A549 (cell line): ENCODE data around the gene IPO9.

ENCODE experiments used
- SREBF2 ChIP-seq: fragments of 450-650 bp; IDR thresholded peaks from 2 replicates; pipeline ENCODE4 v1.6.1; 2014; ENCODE audit warnings: mild to moderate bottlenecking, moderate library complexity
- TF ChIP-seq, protein P1 (sequence below): fragments of 200-600 bp; sonication (generic); IDR thresholded peaks from 2 replicates; pipeline ENCODE4 v1.6.1; 2016; ENCODE audit warnings: antibody characterized with exemption, mild to moderate bottlenecking, moderate library complexity

DNA sequence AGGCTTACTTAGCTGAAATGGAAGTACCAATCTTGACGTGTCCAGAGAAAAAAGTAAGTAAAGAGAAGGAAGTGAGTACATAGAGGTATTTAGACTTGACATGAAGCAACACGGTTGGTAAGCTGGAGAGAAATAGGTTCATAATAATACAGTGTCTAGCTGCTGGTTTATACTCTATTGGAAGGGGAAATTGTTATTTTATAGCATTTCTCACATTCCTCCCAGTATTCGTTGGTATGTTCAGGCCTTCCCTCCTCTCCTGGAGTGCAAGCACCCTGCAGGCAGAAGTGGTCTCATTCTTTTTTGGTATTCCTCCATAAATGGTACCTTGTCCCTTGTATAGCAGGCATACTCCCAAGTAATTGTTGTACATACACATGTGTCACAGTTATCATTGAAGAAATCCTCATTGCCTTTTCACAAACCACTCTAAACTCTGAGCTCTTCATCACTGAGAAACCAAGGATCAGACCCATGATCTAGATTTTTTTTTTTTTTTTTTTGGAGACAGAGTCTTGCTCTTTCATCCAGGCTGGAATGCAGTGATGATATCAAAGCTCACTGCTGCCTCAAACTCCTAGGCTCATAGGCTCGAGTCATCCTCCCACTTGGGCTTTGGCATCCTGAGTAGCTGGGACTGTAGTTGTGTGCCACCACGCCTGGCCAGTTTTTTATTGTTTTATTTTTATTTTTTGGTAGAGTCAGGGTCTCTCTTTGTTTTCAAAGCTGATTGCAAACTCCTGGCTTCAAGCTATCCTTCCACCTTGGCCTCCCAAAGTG lies 9.8 kb upstream of the IPO9 start:
- no peak for TF ChIP-seq SREBF2
- TF ChIP-seq, protein P1, sequence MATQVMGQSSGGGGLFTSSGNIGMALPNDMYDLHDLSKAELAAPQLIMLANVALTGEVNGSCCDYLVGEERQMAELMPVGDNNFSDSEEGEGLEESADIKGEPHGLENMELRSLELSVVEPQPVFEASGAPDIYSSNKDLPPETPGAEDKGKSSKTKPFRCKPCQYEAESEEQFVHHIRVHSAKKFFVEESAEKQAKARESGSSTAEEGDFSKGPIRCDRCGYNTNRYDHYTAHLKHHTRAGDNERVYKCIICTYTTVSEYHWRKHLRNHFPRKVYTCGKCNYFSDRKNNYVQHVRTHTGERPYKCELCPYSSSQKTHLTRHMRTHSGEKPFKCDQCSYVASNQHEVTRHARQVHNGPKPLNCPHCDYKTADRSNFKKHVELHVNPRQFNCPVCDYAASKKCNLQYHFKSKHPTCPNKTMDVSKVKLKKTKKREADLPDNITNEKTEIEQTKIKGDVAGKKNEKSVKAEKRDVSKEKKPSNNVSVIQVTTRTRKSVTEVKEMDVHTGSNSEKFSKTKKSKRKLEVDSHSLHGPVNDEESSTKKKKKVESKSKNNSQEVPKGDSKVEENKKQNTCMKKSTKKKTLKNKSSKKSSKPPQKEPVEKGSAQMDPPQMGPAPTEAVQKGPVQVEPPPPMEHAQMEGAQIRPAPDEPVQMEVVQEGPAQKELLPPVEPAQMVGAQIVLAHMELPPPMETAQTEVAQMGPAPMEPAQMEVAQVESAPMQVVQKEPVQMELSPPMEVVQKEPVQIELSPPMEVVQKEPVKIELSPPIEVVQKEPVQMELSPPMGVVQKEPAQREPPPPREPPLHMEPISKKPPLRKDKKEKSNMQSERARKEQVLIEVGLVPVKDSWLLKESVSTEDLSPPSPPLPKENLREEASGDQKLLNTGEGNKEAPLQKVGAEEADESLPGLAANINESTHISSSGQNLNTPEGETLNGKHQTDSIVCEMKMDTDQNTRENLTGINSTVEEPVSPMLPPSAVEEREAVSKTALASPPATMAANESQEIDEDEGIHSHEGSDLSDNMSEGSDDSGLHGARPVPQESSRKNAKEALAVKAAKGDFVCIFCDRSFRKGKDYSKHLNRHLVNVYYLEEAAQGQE, result no peak
